ES-I3 (cell line): Measurements from ENCODE around the gene SMIM3.
"Not testable (repeated sequence)": the region's sequence is repeated elsewhere in the genome, so short reads cannot be mapped to it uniquely, and the experiment has no call there.

Experiments
- H3K36me3 ChIP-seq: 2 replicates; pipeline ENCODE4 v1.6.1; 2013; ENCODE audit warnings: mild to moderate bottlenecking, low read length, control low read depth, moderate library complexity; ENCODE audit not compliant: insufficient read depth
- H3K4me1 ChIP-seq: 2 replicates; pipeline ENCODE4 v1.6.1; 2013; ENCODE audit warnings: mild to moderate bottlenecking, control low read depth, low read length; ENCODE audit not compliant: insufficient read depth
- H3K9ac ChIP-seq: 2 replicates; pipeline ENCODE4 v1.6.1; 2013; ENCODE audit warnings: low read depth, mild to moderate bottlenecking, low read length, moderate library complexity
- H3K9me3 ChIP-seq: 2 replicates; pipeline ENCODE4 v1.6.1; 2013; ENCODE audit warnings: mild to moderate bottlenecking, low read length, moderate library complexity; ENCODE audit not compliant: control insufficient read depth, insufficient read depth

The SMIM3 gene, protein sequence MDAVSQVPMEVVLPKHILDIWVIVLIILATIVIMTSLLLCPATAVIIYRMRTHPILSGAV

DNA sequence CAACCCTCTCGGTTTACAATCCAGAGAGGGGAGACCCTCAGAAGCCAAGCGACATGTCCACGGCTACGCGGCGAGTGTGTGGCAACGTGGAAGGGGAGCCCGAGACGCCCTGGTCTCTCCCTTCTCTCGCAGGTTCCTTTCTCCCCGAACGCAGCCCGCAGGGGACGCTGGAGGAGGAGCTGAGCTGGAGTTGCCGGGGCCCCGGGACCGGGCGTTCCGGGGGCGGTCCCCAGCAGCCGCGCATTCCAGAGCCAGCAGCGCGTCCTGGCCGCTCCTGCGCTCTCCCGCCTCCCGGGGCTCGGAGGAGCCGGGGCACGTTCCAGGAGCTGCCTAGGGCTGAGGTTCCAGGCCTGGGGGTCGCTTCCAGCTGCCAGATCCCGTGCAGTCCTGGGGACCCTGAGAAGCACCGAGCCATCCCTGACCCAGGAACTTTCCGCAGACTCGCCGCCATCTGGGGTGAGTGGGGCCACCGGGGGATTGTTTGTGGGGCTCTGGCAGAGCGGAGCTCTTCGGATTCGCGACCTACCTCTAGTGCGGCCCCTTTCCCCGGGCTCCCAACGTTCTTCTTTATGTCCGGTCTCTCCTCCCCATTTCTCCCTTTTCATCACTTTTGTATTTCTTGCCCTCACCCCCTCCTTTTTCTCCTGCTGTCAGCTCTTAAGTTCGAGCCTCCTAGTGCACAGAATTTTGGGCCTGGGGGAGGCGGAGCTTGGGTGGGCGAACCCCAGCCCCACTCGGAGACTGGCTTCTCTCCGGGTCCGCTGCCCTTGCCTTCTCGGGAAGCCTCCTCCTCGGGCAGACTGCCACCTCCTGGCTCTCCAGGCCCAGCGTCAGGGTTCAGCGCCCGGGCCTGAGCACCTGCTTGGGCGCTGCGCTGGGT is at the start of gene SMIM3:
Gene SMIM3 (plus strand): TSS at position 241 of the 880 bp plus-strand sequence. CDS start 16,684 bp downstream, outside the sequence.
- Histone ChIP-seq H3K9me3 (no peaks in the 10 kb centered on the region), H3K9ac (peak within 1 kb of the TSS; percentile 79), H3K4me1 (peaks cover 12% of the 10 kb centered on the region), H3K36me3 (no peaks in the 10 kb centered on the region)

DNA sequence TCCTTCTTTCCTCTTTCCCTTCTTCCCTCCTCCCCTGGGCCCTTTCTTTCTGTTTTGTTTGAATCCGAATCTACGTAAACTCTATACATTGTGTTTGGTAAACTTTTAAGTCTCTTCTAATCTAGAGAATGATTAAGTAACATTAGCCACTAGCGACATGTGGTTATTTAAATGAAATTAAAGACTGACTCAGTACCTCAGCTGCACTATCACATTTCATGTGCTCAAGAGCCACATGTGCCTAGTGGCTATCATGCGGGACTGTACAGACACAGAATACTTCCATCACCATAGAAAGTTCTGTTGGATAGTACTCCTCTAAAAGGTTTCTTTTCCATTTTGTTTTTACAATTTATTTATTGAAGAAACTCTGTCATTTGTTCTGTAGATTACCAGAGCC is 48.7 kb upstream of the SMIM3 start:
- Histone ChIP-seq H3K9me3 (no peaks in the 10 kb centered on the region), H3K36me3 (peaks cover 6% of the 10 kb centered on the region; the same call in 1 of the 2 replicates), H3K4me1 (no peaks in the 10 kb centered on the region), H3K9ac (no peak overlapping the region)

DNA sequence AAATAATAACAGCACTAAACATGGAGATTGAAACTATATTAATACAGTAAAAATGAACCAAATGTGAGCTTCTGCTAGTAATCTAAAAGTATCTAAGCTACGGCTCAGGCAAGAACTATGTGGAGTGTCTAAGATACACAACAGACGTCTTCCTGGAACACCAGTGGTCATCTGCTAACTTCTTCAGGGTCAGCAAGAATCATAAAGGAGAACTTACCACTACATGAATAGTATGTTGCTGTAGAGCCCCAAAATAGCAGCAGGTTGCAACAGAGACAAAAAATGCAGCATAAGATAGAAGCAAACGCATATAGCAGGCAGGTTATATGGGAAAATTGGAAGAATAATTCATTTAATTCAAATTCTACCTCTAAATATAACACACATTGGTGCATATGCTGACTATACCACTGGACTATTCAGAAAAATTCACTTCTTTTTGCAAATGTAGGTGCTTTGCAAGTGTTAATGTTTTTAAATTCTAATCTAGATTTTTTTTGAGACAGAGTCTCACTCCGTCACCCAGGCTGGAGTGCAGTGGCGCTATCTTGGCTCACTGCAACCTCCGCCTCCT is 46.8 kb upstream of the SMIM3 start:
- peaks cover 6% of the 10 kb centered on the region; the same call in 1 of the 2 replicates for H3K36me3 ChIP-seq
- no peak overlapping the region for H3K9ac ChIP-seq
- no peaks in the 10 kb centered on the region for H3K9me3 ChIP-seq
- H3K4me1 ChIP-seq: no peaks in the 10 kb centered on the region

DNA sequence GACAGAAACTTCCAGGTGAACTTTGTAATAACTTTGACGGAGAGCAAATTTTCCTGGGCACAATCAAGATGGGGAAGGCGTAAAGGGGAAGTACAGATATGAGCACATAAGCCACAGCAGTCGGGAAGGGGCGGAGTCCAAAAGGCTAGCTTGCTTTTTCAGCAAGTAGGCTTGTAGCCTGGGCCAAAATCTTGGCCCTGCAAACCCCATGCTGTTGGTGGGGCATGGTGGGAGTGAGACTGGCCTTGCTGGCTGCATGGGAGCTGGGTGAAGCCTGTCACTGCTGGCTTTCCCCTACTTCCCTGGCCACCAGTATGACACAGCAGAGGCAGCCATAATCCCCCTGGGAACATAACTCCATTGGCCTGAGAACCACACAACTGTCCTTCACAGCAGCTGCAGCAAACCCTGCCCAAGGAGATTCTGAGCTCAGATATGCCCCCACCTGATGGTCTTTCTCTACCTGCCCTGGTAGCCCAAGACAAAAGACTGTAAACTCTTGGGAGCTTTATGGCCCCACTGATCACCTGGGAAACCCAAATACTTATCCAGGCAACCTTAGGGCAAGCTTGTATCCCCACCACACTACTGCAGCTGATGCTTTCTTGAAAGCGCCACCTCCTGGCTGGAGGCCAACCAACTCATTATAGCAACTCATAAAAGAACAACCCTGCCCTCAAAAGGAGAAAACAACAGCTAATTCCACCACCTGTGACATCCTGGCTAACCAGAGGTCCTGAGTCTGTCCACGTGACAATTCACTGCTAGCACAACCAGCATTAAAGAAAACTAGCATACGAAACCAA is 43.8 kb upstream of the SMIM3 start:
- peaks cover 6% of the 10 kb centered on the region; the same call in 1 of the 2 replicates for H3K36me3 ChIP-seq
- H3K4me1 ChIP-seq: no peaks in the 10 kb centered on the region; the same call in 1 of the 2 replicates
- H3K9ac ChIP-seq: no peak overlapping the region
- no peaks in the 10 kb centered on the region; the same call in 1 of the 2 replicates for H3K9me3 ChIP-seq

DNA sequence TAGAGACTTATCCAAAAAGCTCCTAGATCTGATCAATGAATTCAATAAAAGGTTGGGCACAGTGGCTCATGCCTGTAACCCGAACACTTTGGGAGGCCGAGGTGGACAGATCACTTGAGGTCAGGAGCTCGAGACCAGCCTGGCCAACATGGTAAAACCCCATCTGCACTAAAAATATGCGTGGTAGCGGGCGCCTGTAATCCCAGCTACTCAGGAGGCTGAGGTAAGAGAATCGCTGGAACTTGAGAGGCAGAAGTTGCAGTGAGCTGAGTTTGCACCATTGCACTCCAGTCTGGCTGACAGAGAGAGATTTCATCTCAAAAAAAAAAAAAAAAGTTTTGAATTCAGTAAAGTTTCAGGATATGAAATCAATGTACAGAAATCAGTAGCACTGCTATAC is 39.7 kb upstream of the SMIM3 start:
- Histone ChIP-seq H3K9ac (no peak overlapping the region), H3K36me3 (no peaks in the 10 kb centered on the region; the same call in 1 of the 2 replicates), H3K9me3 (no peaks in the 10 kb centered on the region; the same call in 1 of the 2 replicates), H3K4me1 (no peaks in the 10 kb centered on the region; the same call in 1 of the 2 replicates)

DNA sequence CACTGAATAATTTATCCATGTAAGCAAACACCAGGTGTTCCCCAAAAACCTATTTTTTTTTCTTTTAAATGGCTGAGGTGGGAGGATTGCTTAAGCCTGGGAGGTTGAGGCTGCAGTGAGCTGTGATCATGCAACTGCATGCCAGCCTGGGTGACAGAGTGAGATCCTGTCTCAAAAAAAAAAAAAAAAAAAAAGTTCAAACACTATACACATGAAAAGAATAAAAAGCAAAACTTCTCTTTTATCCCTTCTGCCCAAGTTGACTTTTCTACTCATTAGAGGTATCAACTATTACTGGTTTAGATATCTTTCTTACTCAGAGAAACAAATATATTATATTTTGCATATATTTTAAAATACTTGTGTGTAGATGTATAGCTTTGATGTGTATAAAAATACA is 37.6 kb upstream of the SMIM3 start:
- H3K4me1 ChIP-seq: no peaks in the 10 kb centered on the region; the same call in 1 of the 2 replicates
- H3K9ac ChIP-seq: no peak overlapping the region
- no peaks in the 10 kb centered on the region; the same call in 1 of the 2 replicates for H3K36me3 ChIP-seq
- H3K9me3 ChIP-seq: no peaks in the 10 kb centered on the region; the same call in 1 of the 2 replicates

DNA sequence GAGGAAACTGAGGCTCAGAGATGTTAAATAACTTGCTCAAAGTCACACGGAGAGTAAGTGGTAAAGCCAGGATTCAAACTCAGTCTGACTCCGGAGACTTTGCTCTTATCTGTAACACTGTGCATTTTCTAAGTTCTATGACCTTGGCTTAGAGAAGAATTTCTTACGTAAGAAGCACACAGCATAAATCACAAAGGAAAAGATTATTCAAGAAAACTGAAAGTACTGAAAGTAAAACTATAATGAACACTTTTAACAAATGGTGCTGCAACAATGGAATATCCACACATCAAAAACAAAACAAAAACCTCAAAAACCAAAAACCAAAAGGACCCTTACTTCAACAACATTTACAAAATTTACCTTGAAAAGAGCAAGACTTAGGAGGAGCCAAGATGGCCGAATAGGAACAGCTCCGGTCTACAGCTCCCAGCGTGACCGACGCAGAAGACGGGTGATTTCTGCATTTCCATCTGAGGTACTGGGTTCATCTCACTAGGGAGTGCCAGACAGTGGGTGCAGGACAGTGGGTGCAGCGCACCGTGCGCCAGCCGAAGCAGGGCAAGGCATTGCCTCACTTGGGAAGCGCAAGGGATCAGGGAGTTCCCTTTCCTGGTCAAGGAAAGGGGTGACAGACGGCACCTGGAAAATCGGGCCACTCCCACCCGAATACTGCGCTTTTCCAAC is 36.0 kb upstream of the SMIM3 start:
- not testable (repeated sequence) for H3K36me3 ChIP-seq, H3K4me1 ChIP-seq, H3K9ac ChIP-seq, H3K9me3 ChIP-seq

DNA sequence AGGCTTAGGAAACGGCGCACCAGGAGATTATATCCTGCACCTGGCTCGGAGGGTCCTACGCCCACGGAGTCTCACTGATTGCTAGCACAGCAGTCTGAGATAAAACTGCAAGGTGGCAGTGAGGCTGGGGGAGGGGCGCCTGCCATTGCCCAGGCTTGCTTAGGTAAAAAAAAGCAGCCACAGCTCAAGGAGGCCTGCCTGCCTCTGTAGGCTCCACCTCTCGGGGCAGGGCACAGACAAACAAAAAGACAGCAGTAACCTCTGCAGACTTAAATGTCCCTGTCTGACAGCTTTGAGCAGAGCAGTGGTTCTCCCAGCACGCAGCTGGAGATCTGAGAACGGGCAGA is 35.4 kb upstream of the SMIM3 start:
- H3K4me1 ChIP-seq, H3K9ac ChIP-seq, H3K9me3 ChIP-seq, H3K36me3 ChIP-seq: not testable (repeated sequence)

DNA sequence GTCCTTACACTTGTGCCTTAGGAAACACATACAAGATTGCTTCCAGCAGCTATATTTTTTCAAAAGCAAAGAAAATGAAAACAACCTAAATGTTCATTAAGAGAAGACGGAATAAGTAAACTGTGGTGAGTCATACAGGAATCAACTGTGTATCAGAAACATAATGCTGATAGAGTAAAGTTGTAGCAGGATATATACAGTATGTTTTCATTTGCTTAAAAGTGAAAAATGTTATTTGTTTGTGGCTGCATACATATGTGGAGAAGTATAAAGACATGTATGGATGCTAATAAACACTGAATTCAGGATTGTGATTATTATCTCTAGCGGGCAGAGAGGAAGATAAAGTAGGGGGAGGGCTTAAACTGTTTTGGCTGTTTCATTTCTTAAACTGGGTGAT is 28.1 kb upstream of the SMIM3 start:
- Histone ChIP-seq H3K9me3 (no peaks in the 10 kb centered on the region), H3K36me3 (peaks cover 11% of the 10 kb centered on the region; the same call in 1 of the 2 replicates), H3K9ac (no peak overlapping the region), H3K4me1 (no peaks in the 10 kb centered on the region)

DNA sequence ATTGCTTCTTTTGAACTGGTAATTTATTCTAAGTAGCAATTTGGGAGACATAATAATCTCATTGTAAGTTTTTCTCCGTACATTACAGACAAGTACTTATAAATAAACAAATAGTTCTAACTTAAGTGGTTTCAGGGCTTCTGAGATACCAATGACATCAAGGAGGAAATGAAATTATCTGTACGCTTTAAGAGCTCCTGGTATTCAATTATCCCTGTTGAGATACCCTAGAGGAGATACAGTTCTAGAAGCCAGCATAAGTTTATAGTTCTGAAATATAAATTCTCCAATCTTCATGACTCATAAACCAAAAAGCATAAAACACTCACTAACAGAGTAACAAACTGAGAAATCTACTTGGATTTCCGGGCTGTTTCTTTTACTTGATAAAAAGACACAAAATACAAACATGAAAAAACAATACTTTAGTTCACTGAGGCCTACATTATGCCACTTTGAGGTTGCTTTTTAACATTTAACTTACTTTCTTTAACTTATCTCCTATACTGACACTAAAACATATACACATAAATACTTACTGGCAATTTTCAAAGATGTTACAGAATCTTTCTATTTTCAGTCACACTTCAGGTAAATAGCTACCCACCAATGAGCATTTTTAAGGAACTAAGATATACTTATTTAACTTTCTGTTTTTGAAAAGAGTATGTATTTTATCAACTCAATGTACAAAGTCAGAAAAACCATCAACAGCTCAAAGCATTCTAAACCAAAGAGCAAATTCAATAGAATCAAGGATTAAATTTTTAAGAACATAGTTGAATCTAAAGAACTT is 27.3 kb upstream of the SMIM3 start:
- Histone ChIP-seq H3K9me3 (no peaks in the 10 kb centered on the region), H3K36me3 (peaks cover 11% of the 10 kb centered on the region; the same call in 1 of the 2 replicates), H3K9ac (no peak overlapping the region), H3K4me1 (no peaks in the 10 kb centered on the region)

DNA sequence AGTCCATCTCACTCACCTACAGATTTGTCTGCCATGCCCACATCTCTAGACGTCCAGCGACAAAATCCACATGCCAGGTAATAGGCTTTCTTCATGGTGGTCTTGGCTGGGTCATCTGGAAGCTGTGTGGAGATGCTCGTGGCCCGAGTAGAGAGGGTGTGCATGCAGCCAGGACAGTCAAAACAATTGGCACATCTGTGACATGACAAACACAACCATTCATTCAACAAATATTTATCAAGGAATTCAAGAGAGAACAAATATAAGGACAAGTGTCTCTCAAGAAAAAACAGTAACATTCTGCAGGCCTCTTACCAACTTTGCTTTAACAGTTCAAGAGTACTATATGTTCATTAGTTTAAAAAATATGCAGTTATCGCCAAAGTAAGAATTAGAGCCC is 25.1 kb upstream of the SMIM3 start:
- Histone ChIP-seq H3K36me3 (peaks cover 11% of the 10 kb centered on the region; the same call in 1 of the 2 replicates), H3K4me1 (no peaks in the 10 kb centered on the region), H3K9me3 (no peaks in the 10 kb centered on the region), H3K9ac (no peak overlapping the region)

DNA sequence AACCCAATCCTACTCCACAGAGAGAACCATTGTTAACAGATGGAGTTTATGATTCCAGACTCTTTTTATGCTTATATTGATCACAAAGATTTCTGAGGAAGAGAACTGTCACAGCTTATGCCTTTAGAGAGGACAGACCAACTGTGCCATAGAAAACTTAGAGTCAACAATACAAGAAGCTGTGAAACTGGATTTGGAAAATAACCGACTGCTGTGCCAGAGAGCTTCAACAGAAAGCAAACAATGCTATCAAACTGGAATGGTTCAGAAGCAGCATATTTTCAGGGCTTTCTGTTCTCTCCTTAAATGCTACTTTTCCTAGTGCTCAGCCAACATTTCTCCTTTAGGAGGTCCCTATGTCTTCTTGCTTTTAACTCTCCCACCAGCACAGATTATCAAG is 24.7 kb upstream of the SMIM3 start:
- no peak overlapping the region for H3K9ac ChIP-seq

DNA sequence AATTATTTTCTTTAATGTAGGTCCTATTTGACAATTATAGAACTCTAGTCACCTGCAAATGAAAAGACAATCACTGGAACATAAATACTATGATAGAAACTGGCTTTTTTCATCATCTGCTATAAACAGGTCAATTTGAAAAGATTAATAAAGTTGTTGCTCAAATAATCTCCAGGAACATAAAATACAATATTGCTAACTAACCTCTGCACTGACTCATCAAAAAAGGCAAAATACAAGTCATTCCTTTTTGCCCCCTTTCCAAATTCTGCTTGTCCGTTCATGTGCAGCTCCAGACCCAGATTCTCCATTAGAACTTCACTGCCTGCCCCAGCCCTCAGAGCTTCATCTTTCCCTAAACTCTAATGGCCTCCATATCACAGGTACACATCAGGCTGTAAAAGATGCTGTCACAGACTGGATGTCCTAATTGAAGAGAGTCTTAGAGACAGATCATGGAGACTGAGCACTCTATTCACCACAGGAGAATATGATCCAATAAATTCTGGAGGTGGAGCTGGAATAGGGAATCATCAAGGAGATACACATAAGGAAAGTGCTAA is 21.4 kb upstream of the SMIM3 start:
- H3K4me1 ChIP-seq: no peaks in the 10 kb centered on the region
- peaks cover 11% of the 10 kb centered on the region; the same call in 1 of the 2 replicates for H3K36me3 ChIP-seq
- H3K9me3 ChIP-seq: peaks cover 5% of the 10 kb centered on the region; the same call in 1 of the 2 replicates
- H3K9ac ChIP-seq: no peak overlapping the region

More for the DNA sequence above, 24.7 kb upstream of the SMIM3 start:
- Histone ChIP-seq H3K4me1 (no peaks in the 10 kb centered on the region), H3K9me3 (no peaks in the 10 kb centered on the region), H3K36me3 (peaks cover 11% of the 10 kb centered on the region; the same call in 1 of the 2 replicates)
